ENCODE results near the gene DGCR6L. TPM values are rescaled to one million over a fixed set of nuclear protein-coding genes. Genes with fewer than 3 reads are reported as not detected.
"Not testable (repeated sequence)": the region's sequence is repeated elsewhere in the genome, so short reads cannot be mapped to it uniquely, and the experiment has no call there.

Gene DGCR6L
- total RNA-seq, 1 donor from 2014 or later = 25.1 TPM

GRCh38 chr22:20291604-20292063 is 28.2 kb downstream of the DGCR6L start:
- DNase-seq = no peak

- DNase-seq = no peak
Observed at GRCh38 chr22:20291249-20291586, 28.6 kb downstream of the DGCR6L start.

- DNase-seq = no peak
Observed at GRCh38 chr22:20290578-20291248, 29.1 kb downstream of the DGCR6L start.

- DNase-seq = no peak
Observed at GRCh38 chr22:20290045-20290392, 29.8 kb downstream of the DGCR6L start.

- not testable (repeated sequence) for DNase-seq
Observed at GRCh38 chr22:20289182-20290044, 30.4 kb downstream of the DGCR6L start.

GRCh38 chr22:20286784-20287423 is 33.0 kb downstream of the DGCR6L start:
- DNase-seq = not testable (repeated sequence)

- DNase-seq = not testable (repeated sequence)
Observed at GRCh38 chr22:20286312-20286660, 33.6 kb downstream of the DGCR6L start.

GRCh38 chr22:20285473-20286311 is 34.2 kb downstream of the DGCR6L start:
- DNase-seq = not testable (repeated sequence)

- DNase-seq = no peak
Observed at GRCh38 chr22:20284471-20285086, 35.3 kb downstream of the DGCR6L start.

GRCh38 chr22:20283674-20284066 is 36.2 kb downstream of the DGCR6L start:
- DNase-seq = no peak

- DNase-seq = no peak
Observed at GRCh38 chr22:20282901-20283673, 36.8 kb downstream of the DGCR6L start.

GRCh38 chr22:20281891-20282290 is 38.0 kb downstream of the DGCR6L start:
- no peak for DNase-seq

GRCh38 chr22:20281473-20281872 is 38.4 kb downstream of the DGCR6L start:
- not testable (repeated sequence) for DNase-seq

GRCh38 chr22:20280866-20281265 is 39.0 kb downstream of the DGCR6L start:
- DNase-seq = no peak

- DNase-seq = not testable (repeated sequence)
Observed at GRCh38 chr22:20280163-20280562, 39.7 kb downstream of the DGCR6L start.

- no peak for DNase-seq
Observed at GRCh38 chr22:20279662-20280134, 40.2 kb downstream of the DGCR6L start.

GRCh38 chr22:20278726-20279490 is 41.0 kb downstream of the DGCR6L start:
- DNase-seq = not testable (repeated sequence)

GRCh38 chr22:20277936-20278635 is 41.8 kb downstream of the DGCR6L start:
- not testable (repeated sequence) for DNase-seq

GRCh38 chr22:20276468-20276867 is 43.4 kb downstream of the DGCR6L start:
- no peak for DNase-seq

Measured in skin of body (tissue), 2 donors.